ENCODE results near the gene RBM22.
A peak's percentile ranks its signal among the peaks of the same experiment; 100 is the strongest.
"Not testable (repeated sequence)": the region's sequence is repeated elsewhere in the genome, so short reads cannot be mapped to it uniquely, and the experiment has no call there.

The RBM22 gene

DNA sequence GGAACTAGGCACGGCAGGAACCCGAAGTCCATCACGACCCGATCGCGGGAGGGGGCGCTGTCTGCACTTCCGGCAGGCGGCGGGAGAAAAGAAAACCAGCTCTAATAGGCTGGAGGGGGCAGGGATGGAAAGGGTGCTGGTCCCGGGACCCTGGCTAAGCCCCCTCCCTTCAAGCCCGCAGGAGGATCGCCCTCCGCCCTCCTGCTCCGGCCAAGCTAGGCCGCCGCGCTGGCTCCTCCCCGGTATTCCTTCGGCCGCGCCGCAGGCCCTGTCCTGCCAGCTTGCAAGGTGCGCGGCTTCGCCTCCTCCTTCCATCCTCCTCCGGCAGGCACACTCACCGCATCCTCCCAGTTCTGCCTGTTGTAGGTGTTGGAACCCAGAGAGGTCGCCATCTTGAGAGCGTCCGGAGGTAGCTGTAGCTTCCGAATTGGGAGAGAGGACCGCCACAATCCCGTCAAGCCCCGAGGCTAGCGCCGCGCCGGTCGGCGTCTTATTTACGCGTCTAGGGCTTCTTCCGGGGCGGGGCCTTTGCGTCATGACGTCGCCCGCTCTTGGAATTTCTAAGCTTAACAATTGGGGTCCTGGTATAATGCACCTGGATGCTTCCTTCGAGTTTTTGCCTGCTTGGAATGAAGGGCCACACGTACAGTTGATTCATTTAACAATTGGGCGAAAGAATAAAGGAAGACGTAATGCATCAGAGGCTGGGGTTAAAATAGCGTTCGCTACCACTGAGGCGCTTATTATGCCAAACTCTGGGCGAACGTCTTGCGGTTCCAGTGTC, at the start of gene RBM22:
TSS of gene RBM22 (minus strand) at position 469 of the 784 bp plus-strand sequence. CDS start at position 392, 77 bp downstream.
- peak; percentile 56 to 65 for DNase-seq (ENCODE audit: low read depth in 2 of 2)

DNA sequence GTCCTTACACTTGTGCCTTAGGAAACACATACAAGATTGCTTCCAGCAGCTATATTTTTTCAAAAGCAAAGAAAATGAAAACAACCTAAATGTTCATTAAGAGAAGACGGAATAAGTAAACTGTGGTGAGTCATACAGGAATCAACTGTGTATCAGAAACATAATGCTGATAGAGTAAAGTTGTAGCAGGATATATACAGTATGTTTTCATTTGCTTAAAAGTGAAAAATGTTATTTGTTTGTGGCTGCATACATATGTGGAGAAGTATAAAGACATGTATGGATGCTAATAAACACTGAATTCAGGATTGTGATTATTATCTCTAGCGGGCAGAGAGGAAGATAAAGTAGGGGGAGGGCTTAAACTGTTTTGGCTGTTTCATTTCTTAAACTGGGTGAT, 49.6 kb upstream of the RBM22 start:
- no peak for DNase-seq (ENCODE audit: low read depth in 2 of 2)

DNA sequence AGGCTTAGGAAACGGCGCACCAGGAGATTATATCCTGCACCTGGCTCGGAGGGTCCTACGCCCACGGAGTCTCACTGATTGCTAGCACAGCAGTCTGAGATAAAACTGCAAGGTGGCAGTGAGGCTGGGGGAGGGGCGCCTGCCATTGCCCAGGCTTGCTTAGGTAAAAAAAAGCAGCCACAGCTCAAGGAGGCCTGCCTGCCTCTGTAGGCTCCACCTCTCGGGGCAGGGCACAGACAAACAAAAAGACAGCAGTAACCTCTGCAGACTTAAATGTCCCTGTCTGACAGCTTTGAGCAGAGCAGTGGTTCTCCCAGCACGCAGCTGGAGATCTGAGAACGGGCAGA, 42.3 kb upstream of the RBM22 start:
- not testable (repeated sequence) for DNase-seq (ENCODE audit: low read depth in 2 of 2)

DNA sequence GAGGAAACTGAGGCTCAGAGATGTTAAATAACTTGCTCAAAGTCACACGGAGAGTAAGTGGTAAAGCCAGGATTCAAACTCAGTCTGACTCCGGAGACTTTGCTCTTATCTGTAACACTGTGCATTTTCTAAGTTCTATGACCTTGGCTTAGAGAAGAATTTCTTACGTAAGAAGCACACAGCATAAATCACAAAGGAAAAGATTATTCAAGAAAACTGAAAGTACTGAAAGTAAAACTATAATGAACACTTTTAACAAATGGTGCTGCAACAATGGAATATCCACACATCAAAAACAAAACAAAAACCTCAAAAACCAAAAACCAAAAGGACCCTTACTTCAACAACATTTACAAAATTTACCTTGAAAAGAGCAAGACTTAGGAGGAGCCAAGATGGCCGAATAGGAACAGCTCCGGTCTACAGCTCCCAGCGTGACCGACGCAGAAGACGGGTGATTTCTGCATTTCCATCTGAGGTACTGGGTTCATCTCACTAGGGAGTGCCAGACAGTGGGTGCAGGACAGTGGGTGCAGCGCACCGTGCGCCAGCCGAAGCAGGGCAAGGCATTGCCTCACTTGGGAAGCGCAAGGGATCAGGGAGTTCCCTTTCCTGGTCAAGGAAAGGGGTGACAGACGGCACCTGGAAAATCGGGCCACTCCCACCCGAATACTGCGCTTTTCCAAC, 41.7 kb upstream of the RBM22 start:
- DNase-seq (ENCODE audit: low read depth in 2 of 2): not testable (repeated sequence)

DNA sequence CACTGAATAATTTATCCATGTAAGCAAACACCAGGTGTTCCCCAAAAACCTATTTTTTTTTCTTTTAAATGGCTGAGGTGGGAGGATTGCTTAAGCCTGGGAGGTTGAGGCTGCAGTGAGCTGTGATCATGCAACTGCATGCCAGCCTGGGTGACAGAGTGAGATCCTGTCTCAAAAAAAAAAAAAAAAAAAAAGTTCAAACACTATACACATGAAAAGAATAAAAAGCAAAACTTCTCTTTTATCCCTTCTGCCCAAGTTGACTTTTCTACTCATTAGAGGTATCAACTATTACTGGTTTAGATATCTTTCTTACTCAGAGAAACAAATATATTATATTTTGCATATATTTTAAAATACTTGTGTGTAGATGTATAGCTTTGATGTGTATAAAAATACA, 40.1 kb upstream of the RBM22 start:
- DNase-seq (ENCODE audit: low read depth in 2 of 2): no peak

DNA sequence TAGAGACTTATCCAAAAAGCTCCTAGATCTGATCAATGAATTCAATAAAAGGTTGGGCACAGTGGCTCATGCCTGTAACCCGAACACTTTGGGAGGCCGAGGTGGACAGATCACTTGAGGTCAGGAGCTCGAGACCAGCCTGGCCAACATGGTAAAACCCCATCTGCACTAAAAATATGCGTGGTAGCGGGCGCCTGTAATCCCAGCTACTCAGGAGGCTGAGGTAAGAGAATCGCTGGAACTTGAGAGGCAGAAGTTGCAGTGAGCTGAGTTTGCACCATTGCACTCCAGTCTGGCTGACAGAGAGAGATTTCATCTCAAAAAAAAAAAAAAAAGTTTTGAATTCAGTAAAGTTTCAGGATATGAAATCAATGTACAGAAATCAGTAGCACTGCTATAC, 38.0 kb upstream of the RBM22 start:
- DNase-seq (ENCODE audit: low read depth in 2 of 2): no peak

DNA sequence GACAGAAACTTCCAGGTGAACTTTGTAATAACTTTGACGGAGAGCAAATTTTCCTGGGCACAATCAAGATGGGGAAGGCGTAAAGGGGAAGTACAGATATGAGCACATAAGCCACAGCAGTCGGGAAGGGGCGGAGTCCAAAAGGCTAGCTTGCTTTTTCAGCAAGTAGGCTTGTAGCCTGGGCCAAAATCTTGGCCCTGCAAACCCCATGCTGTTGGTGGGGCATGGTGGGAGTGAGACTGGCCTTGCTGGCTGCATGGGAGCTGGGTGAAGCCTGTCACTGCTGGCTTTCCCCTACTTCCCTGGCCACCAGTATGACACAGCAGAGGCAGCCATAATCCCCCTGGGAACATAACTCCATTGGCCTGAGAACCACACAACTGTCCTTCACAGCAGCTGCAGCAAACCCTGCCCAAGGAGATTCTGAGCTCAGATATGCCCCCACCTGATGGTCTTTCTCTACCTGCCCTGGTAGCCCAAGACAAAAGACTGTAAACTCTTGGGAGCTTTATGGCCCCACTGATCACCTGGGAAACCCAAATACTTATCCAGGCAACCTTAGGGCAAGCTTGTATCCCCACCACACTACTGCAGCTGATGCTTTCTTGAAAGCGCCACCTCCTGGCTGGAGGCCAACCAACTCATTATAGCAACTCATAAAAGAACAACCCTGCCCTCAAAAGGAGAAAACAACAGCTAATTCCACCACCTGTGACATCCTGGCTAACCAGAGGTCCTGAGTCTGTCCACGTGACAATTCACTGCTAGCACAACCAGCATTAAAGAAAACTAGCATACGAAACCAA, 33.9 kb upstream of the RBM22 start:
- DNase-seq (ENCODE audit: low read depth in 2 of 2): no peak

DNA sequence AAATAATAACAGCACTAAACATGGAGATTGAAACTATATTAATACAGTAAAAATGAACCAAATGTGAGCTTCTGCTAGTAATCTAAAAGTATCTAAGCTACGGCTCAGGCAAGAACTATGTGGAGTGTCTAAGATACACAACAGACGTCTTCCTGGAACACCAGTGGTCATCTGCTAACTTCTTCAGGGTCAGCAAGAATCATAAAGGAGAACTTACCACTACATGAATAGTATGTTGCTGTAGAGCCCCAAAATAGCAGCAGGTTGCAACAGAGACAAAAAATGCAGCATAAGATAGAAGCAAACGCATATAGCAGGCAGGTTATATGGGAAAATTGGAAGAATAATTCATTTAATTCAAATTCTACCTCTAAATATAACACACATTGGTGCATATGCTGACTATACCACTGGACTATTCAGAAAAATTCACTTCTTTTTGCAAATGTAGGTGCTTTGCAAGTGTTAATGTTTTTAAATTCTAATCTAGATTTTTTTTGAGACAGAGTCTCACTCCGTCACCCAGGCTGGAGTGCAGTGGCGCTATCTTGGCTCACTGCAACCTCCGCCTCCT, 30.9 kb upstream of the RBM22 start:
- DNase-seq (ENCODE audit: low read depth in 2 of 2): no peak

DNA sequence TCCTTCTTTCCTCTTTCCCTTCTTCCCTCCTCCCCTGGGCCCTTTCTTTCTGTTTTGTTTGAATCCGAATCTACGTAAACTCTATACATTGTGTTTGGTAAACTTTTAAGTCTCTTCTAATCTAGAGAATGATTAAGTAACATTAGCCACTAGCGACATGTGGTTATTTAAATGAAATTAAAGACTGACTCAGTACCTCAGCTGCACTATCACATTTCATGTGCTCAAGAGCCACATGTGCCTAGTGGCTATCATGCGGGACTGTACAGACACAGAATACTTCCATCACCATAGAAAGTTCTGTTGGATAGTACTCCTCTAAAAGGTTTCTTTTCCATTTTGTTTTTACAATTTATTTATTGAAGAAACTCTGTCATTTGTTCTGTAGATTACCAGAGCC, 29.0 kb upstream of the RBM22 start:
- no peak for DNase-seq (ENCODE audit: low read depth in 2 of 2)

DNA sequence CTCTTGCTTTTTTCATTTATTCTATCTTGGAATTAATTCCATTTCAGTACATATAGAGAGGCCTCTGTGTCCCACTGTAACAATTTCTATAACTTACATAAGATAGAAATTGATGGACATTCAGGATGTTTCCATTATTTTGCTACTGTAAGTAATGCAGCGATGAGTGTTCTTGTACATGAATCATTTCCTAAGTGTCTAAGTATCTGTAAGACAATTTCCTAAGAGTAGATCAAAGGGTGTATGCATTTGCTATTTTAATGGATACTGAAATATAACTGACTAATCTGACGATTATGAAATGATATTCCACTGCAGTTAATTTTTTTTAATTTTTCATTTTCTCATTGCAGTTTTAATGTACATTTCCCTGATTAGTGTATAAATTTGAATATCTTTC, 23.0 kb upstream of the RBM22 start:
- no peak for DNase-seq (ENCODE audit: low read depth in 2 of 2)

DNA sequence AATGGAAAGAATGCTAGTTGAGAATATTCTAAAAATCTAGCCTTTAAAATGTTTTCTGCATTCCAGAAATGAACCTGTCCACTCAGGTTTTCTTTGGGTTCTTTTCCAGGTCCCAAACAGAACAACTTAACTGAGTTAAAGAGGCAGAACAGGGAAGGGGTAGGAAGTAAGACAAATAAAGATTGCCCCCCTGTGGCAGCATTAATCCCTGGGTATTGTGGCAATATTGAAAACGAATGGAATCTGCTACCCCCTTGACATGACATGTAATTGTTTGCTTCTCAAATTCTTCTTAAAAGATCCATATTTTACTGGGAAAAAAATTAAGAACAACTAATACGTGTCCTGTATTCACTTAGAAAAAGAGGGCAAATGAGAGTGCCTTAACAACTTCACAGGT, 9.3 kb upstream of the RBM22 start:
- DNase-seq (ENCODE audit: low read depth in 2 of 2): no peak

DNA sequence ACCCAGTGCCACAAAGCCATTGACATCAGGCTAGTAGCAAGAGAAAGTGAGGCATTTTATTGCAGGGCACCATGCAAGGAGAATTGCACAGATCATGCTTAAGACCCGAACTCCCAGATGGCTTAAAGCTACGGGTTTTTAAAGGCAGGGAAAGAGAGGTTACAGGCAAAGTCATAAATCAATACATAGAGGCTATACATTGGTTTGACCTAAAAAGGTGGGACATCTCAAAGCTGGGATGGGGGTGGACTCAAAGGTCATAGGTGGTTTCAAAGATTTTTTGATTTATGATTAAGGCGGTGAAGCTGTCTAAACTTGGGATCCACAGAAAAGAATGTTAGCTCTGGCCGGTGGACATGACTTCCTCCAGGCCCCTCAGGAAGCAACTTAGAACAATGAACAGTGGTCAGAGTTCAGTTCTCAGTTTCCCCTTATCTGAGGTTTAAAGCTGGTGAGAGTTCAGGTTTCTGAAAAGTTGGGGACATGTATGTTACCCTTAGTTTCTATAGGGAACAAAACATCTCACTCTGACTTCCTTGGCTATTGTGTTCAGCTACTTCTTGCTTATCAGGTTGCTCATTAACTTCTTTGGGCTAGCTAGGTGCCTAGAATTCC, 6.0 kb upstream of the RBM22 start:
- DNase-seq (ENCODE audit: low read depth in 2 of 2): no peak

DNA sequence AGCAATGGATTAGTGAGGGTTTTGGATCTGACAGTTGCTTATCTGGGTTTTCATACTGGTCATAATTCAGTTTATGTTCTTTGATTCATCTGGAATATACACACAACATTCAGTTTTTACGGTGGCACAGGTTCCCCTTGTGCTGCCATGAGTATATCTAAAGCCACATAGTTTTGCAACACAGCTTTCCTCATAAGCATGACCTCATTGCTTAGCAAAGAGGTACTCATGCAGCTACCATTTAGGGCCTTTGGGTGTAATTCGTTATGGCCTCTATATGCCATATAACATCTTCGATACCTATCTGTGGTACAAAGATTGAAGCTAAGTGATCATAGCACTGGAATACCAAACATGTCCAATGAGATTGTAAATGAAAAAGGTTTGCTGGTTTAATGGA, 2.9 kb upstream of the RBM22 start:
- no peak for DNase-seq (ENCODE audit: low read depth in 2 of 2)

DNA sequence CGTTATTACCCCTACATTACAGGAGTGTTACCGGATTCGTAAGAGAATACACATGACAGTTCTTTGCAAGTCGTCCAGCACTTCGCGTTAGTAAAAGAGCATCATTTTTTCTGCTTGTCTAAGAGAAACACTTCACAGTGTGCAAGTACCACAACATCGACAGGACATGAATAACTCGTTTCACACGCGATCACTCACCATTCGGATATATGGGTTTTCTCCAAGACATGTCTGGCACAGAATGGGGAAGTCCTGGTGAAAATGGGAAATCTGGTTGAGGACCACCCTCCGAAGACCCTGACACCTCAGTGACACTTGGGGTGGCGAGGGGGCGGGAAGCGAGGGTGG, 642 bp downstream of the RBM22 start:
- no peak for DNase-seq (ENCODE audit: low read depth in 2 of 2)

DNA sequence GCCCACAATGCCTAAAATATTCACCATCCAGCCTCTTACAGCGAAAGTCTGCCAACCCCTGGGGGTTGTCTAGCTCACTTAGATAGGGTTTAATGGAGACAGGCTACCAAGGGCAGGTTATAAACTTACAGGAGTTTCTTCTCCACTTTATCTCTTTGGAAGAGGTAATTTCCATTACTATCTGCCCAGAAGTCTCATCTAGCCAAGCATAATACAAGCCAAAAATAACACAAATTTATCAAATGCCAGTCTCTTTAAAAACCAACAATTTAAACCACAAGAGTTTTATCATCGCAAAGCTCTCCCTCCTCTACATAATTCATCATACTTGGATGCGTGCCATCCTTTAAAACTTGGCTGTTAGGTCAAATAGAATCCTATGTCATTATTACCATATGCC, 6.2 kb downstream of the RBM22 start:
- peak in 1 of 2 experiments; percentile 26 for DNase-seq (ENCODE audit: low read depth in 2 of 2)

DNA sequence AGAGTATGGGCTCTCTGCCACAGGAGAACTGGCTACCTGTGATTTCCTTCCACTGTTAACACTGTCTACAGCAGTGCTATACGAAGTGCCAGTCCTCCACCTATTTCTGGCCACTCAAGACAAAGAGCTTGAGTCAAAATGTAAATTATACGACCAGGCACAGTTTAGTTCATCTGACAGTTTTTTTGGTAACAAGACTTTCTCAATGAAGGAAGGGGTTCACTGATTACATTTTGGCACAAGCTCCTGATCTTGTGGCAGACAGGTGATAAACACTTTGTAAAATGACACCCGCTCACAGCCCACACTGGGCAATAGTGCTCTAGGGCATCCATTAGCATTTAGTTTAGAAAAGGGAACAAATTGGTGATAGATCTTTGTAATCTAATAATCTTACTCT, 8.6 kb downstream of the RBM22 start:
- DNase-seq (ENCODE audit: low read depth in 2 of 2): no peak

DNA sequence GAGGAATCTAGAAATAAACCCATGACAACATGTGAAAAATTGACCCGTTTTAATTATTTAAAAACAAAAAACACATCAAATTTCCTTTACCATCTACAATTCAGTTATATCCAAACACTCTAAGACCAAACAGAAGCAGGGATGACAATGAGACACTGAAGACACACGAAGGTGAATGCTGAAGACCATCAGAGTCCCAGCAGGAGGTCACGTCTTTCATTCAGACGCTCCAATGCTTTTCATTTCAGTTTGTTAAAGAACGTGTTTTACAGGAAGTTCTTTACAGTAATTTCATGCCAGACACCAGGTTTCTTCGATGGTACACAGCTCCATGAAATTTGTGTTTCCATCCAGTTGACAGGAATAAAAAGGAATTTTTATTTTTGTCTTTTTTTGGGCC, 10.1 kb downstream of the RBM22 start:
- no peak for DNase-seq (ENCODE audit: low read depth in 2 of 2)

DNA sequence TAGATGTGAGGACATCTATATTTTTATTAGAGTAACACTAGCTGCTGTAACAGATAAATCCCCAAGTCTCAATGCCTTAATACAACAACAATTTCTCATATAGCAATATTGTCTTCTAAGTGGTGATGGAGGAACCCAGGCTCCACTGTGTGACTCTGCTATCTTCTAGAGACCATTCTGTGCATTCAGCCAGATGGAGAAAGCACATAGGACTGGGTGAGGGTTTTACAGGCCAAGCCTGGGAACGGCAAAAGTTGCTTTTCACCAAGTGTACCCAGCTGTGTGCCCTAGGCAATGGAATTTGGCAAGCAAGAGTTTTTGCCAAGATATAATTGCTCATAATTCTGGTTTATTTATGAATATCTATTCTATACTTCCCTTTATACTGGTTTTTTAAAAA, 11.7 kb downstream of the RBM22 start:
- no peak for DNase-seq (ENCODE audit: low read depth in 2 of 2)

DNA sequence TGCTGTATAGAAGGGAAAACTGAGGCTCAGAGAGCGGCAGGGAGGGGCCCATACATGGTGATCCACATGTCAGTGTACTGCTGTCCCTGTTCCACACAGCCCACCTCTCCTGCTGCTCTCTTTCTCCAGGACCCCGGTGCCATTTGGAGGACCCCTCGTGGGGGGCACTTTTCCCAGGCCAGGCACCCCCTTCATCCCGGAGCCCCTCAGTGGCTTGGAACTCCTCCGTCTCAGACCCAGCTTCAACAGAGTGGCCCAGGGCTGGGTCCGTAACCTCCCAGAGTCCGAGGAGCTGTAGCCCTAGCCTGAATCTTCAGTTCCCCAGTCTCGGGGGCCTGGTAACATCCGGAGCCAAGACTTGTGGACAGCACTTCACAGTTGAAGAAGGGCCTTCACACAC, 24.3 kb downstream of the RBM22 start:
- no peak for DNase-seq (ENCODE audit: low read depth in 2 of 2)

DNA sequence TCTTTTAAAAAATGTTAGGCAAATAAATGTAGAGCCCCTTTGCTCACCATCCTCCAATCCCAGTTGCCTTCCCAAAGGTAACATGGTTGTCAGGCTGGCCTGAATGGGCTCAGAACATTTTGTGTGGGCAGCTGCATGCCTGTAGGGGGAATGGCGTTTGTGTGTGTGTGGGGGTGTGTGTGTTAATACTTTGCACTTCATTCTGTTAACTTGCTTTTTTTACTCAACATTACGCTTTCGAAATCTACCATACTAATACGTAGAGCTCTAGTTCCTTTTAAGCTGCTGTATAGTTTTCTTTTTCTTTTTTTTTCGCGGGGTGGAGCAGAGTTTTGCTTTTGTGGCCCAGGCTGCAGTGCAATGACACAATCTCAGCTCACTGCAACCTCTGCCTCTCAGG, 25.8 kb downstream of the RBM22 start:
- DNase-seq (ENCODE audit: low read depth in 2 of 2): no peak

DNA sequence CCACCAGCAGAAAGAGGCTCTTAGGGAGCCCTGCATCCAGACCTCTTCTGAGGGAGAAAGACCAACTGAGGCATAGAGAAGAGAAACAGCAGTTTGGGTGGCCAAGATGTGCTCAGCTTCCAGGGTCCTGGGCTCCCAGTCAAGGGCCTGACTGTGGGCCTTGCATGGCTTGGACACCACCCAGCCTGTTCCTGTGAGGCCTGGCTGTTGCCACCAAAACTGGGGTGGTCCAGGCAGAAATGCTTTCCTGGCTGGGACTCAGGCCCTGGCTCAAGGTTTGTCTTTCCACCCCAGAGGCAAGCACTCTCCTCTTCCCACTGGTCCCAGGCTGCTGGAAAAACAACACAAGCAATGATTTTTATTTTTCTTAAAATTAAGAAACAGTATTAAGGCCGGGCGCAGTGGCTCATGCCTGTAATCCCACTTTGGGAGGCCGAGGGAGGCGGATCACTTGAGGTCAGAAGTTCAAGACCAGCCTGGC, 26.5 kb downstream of the RBM22 start:
- DNase-seq (ENCODE audit: low read depth in 2 of 2): no peak

DNA sequence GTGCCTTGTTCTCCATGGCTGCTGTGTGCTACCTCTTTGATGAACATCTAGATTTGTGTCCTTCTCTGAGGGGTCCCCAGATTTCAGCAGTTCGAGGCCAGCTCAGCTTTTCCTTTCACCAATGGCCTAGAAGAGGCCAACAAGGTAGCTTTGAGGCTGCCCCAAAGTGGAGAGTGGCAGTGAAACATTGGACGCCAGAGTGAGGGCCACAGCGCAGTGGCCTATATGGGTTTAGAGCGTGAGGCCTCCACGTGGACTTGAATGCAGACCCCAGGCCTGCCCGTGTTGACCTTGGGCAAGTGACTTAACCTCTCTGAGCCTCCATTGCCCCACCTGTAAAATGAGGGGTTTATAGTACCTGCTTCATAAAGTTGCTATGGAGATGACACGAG, 28.0 kb downstream of the RBM22 start:
- DNase-seq (ENCODE audit: low read depth in 2 of 2): no peak
